ENCODE data around the gene WNT3. TPM values are rescaled to one million over a fixed set of nuclear protein-coding genes. Genes with fewer than 3 reads are reported as not detected.

Gene WNT3
- total RNA-seq, 1 experiment from 2014 or later, result 5.5 TPM

DNA sequence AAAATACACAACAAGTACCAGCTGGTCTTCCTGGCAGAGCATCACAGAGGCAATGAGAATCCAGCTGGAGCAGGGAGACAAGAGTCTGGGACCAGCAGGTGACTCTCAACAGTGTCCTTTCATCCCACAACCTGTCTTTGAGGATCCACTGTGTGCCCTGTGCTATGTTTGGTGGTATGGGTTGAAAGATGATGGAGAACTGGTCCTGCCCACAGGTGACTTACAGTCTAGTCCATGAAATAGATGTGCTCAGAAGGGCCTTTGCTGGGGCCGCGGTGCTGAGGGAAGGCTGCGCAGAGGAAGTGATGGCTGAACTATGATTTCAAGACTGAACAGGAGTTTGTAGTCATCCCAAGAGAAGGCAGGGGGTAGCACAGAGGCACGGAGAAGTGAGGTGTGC, 17.9 kb downstream of the WNT3 start:
- Histone ChIP-seq H3K9me3 (ENCODE audit: control insufficient read depth in 1 of 2, insufficient read depth in 1 of 2, low read depth in 1 of 2, low read length in 2 of 2) (no peaks in the 10 kb centered on the region), H4K20me1 (ENCODE audit: insufficient read depth) (no peaks in the 10 kb centered on the region), H3K36me3 (ENCODE audit: control insufficient read depth in 1 of 2, insufficient read depth in 2 of 2, low read length in 2 of 2) (no peaks in the 10 kb centered on the region), H3K27me3 (ENCODE audit: insufficient read depth, low read length) (no peaks in the 10 kb centered on the region), H3K4me1 (ENCODE audit: control insufficient read depth in 1 of 2, insufficient read depth in 2 of 2, low read length in 2 of 2) (peaks cover 10 to 11% of the 10 kb centered on the region in 2 experiments), H3K9ac (ENCODE audit: low read length) (no peak overlapping the region), H3K9me2 (ENCODE audit: insufficient read depth) (no peaks in the 10 kb centered on the region), H3K79me2 (ENCODE audit: insufficient read depth, low read length) (no peaks in the 10 kb centered on the region), H3K4me2 (ENCODE audit: low read length) (no peak overlapping the region), H3K27ac (ENCODE audit: low read depth, low read length) (no peak overlapping the region), H2AFZ (ENCODE audit: low read depth, low read length, poor library complexity, severe bottlenecking) (no peak overlapping the region), H3K4me3 (replicated peaks in 1 of 2; ENCODE audit: low read depth in 1 of 2, low read length in 2 of 2) (no peak overlapping the region)
- CTCF ChIA-PET, result no interaction called here
- DNase-seq (ENCODE audit: low read depth, low spot score) (no peak), ATAC-seq (no peak)
- BruUV-seq (replicated peaks), result no TSS peak
- RAD21 ChIA-PET (ENCODE audit: low non-redundant PET in 1 of 2, low total read pairs in 2 of 2, uncharacterized antibody in 2 of 2, unreplicated experiment in 2 of 2), result no interaction called here
- POLR2A ChIA-PET, result no interaction called here
- TF ChIP-seq SP1 (IDR thresholded peaks at IDR 0.05; ENCODE audit: low read depth) (no peak), ZFX (IDR thresholded peaks at IDR 0.05) (no peak), CEBPB (IDR thresholded peaks at IDR 0.05; ENCODE audit: low read depth) (no peak), TCF7L2 (IDR thresholded peaks at IDR 0.05; ENCODE audit: borderline replicate concordance, extremely low read depth, insufficient read depth, insufficient read length) (no peak), POLR2A (IDR thresholded peaks at IDR 0.05; ENCODE audit: borderline replicate concordance, extremely low read depth, insufficient read depth, insufficient read length) (no peak), SIN3A (IDR thresholded peaks at IDR 0.05; ENCODE audit: low read depth) (no peak), YY1 (IDR thresholded peaks at IDR 0.05; ENCODE audit: extremely low read depth, insufficient replicate concordance, low read depth, low read length) (no peak), EZH2phosphoT487 (IDR thresholded peaks at IDR 0.05; ENCODE audit: borderline replicate concordance) (no peak), EGR1 (IDR thresholded peaks at IDR 0.05; ENCODE audit: low read depth) (no peak), ELF1 (IDR thresholded peaks at IDR 0.05; ENCODE audit: borderline replicate concordance, low read depth) (no peak), RAD21 (IDR thresholded peaks at IDR 0.05; ENCODE audit: low read depth) (no peak)
- TF ChIP-seq, protein P1, sequence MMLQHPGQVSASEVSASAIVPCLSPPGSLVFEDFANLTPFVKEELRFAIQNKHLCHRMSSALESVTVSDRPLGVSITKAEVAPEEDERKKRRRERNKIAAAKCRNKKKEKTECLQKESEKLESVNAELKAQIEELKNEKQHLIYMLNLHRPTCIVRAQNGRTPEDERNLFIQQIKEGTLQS (IDR thresholded peaks at IDR 0.05), result no peak
- TF ChIP-seq, protein P2, sequence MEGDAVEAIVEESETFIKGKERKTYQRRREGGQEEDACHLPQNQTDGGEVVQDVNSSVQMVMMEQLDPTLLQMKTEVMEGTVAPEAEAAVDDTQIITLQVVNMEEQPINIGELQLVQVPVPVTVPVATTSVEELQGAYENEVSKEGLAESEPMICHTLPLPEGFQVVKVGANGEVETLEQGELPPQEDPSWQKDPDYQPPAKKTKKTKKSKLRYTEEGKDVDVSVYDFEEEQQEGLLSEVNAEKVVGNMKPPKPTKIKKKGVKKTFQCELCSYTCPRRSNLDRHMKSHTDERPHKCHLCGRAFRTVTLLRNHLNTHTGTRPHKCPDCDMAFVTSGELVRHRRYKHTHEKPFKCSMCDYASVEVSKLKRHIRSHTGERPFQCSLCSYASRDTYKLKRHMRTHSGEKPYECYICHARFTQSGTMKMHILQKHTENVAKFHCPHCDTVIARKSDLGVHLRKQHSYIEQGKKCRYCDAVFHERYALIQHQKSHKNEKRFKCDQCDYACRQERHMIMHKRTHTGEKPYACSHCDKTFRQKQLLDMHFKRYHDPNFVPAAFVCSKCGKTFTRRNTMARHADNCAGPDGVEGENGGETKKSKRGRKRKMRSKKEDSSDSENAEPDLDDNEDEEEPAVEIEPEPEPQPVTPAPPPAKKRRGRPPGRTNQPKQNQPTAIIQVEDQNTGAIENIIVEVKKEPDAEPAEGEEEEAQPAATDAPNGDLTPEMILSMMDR (IDR thresholded peaks at IDR 0.05 in 2 of 3, conservative IDR thresholded peaks at IDR 0.05 in 1 of 3; ENCODE audit: borderline replicate concordance in 1 of 3, insufficient read depth in 1 of 3, low read depth in 2 of 3, low read length in 2 of 3), result no peak
- intact Hi-C loops (cut with micrococcal nuclease), result loop anchor here (2.0 kb wide), 1 partner anchor 14 kb away; no protein-coding TSS in a partner anchor

All from HCT116 (cell line).